Globus pallidus (tissue), 1 donor: ENCODE data around the gene EHBP1L1.
"Not testable (repeated sequence)": the region's sequence is repeated elsewhere in the genome, so short reads cannot be mapped to it uniquely, and the experiment has no call there.

Experiments used
- DNase-seq: peaks from one replicate; pipeline ENCODE4 v3.0.0-alpha.2; 2015; ENCODE audit warnings: low spot score

Gene EHBP1L1

DNA sequence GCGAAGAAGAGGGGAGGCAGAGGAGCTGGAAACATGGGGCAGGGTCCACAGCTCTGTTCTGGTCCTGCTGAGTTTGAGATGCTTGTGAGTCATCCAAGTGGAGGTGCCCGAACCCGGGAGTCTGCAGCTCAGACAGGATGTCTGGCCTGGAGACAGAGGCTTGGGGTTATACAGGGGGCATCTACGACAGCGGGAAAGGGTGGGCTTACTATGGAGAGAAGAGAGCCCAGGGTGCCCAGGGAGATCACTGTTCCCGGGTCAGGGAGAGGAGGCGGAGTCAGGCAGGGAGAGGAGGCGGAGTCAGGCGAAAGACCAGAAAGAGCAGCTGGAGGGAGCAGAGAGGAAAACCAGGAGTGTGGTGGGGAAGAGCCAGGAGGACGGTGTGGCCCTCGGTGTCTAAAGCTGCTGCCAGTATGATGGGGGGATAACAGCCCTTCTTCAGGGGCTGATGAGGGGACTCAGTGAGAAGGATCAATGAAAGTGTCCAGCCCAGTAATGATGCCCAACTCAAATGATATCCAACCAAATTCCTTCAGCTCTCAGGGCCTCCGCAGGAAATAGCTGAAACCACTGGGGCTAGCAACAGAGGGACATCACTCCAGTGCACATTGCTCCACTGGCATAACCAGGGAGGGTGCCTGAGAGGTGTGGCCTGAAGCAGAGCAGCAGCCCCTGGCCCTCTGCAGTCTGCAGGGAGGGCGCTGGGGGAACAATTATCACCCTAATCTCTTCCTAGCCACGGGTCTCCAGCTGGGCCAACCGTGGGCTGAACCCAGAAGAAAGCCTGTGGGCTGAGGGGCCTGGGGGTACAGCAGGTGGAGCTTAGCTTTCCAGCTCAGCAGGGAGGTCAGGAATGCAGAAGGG, 15.1 kb upstream of the EHBP1L1 start:
- DNase-seq = peak; percentile 74

DNA sequence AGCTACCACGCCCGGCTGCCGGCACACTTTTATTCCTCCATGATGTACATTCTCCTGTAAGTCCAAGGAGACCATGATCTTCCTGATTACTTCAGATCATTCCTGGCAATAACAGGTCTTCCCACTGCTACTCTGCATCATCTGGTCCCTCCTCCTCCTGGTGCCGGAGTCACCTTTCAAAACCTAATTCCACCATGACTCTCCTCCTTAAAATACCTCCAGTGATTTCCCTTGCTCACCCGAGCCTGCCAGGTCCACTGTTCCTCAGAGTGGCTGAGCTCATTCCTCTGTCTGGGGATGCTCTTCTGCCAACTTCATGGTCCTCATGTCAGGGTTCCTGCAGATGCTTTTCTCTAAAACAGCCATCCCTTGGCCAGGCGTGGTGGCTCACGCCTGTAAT, 13.8 kb upstream of the EHBP1L1 start:
- DNase-seq = no peak

DNA sequence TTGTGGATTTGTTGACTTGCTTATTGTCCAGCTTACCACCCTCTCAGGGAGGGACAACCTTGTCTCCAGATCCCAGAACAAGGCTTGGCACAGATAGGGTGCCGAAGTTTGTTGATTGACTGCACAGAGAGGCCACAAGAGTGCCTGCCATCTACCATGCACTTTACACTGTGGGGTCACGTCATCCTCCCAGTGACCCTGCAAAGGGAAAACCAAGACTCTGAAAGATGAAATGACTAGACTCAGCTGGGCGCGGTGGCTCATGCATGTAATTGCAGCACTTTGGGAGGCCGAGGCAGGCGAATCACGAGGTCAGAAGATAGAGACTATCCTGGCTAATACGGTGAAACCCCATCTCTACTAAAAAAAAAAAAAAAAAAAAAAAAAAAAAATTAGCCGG, 13.1 kb upstream of the EHBP1L1 start:
- DNase-seq = no peak

DNA sequence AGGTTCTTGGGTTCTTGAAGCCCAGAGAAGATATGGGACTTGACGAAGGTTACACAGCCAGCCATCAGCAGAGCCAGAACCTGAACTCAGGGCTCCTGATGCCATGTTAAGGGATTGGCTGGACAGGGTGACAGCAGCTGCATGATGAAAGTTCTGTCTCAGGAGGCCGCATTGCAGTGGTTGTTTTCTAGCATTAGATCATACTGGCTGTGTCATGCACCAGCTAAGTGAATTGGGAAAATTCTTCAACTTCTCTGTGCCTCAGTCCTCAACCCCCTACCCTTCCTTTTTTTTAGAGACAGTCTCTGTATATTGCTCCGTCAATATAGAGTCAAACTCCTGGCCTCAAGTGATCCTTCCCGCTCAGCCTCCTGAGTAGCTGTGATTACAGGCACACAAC, 12.3 kb upstream of the EHBP1L1 start:
- no peak for DNase-seq

DNA sequence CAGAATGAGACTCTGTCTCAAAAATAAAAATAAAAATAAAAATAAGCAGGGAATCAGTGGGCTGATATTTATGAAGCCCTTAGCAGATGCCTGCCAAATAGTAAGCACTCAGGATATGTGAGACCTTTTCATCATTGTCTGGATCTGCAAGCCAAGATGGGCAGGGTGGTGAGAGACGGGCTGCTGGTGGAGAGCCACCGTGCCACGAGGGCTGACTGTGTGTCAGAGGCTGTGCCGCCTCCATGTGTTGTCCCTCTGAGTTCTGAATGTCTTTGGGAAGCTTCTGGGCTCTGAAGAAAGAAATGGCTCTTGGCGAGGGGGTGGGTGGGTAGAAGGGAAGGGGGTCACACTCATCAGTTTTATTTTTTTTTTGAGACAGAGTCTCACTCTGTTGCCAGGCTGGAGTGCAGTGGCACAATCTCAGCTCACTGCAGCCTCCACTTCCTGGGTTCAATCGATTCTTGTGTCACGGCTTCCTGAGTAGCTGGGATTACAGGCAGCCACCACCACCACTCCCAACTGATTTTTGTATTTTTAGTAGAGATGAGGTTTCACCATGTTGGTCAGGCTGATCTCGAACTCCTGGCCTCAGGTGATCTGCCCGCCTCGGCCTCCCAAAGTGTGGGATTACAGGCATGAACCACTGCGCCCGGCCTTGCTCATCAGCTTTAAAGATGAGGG, 10.8 kb upstream of the EHBP1L1 start:
- not testable (repeated sequence) for DNase-seq

DNA sequence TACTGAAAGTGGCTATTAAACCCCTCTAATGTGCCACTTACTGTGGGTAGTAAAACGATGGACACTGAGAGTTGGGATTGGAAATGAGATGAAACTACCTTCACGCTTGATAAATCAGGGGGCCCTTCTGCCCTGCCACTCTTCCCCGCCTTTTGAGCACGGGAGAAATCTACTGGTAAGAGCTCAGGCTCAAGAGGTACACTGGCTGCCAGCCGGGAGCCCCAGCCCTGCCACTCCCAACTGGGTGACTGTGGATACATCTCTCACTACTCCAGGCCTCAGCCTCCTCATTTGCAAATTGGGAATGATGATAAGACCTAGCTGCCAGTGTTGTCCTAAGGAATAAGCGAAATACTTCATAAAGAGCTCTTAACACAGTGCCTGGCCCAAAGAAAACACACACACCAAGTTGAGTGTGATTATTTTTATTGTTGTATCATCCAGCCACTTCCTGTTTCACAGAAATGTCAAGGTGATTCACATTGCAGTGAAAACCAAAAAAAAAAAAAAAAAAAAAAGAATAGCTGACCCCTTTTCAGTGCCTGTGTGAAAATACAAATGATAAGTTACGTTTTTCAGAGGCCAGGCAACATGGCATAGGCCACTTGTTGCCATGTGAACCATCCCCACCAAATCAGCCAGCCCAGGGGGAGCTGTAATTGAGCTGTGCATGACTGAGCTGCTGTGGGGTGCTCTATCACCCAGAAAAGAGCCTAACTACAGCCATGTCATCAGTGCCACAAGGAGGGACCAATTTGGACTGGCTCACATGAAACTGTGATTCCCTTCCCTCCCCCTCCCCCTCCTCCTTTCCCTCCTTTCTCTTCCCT, 10.0 kb upstream of the EHBP1L1 start:
- no peak for DNase-seq

DNA sequence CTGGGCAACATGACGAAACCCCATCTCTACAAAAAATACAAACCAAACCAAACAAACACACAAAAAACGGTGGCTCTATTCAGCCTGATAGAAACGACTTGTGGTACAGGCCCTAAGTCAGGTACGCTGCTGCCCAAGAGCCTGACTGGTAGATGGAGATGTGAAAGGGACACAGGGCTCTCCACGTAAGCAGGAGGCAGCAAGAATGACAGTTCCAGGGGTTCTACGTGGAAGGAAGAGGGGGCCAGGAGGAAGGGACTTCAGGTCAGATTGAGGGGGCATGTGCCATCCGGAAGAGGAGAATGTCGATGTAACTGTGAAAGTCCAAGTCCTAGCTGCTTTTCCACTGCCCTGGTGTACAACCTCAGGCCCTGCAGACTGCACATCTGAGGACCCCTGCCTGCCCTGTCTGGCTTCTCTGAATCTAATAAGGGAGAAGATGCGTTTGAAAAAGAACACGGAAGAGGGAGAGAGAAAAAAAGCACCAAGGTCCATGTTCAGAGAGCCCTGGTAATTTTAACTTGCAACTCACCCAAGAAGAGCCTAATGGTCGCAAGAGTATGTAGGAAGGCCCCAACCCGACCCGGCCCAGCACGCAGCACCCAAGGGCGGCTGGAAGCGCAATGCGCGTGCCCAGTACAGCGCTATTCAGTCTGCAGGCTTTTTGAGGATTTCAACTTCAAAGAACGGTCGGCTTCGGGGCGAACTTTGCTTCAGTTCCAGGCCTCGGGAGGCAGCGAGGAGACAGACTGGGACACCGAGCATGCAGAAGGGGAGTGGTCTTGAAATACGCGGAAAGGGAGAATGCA, 6.5 kb upstream of the EHBP1L1 start:
- no peak for DNase-seq

DNA sequence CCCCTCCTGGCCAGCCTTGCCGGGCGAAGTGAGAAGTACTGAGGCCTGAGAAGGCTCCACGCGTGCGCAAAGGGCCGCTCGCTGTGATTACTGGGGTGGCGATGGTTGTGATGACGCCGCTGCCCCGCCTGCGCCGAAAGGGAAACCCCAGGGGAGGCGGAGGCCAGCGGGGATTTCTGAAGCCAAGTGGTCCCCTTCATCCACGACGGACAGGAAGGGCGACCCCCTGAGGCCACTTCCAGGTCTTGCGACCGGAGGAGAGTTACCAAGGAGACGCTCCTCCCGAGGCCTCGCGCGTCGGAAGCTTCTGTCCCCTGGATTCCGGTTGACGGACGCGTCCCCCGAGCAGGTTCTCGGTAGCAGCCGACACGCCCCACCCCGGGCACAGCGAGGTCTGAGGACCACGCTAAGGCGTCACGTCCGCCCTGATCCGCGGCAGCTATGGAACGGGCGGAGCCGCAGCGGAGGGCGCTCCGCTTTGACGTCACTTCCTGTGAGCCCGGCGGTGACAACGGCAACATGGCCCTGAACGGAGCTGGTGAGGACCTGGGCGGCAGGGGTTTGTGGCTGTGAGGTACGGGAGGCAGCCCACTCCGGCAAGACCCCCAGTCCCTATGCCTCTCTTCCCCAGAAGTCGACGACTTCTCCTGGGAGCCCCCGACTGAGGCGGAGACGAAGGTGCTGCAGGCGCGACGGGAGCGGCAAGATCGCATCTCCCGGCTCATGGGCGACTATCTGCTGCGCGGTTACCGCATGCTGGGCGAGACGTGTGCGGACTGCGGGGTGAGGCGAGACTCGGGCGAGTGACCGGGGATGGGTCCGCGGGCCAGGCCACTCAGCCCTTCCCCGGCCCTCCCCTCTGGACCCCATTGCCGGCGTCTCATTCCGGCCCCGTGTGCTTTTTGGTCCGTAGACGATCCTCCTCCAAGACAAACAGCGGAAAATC, 5.6 kb upstream of the EHBP1L1 start, which contains the start of gene ZNRD2:
ZNRD2 (plus strand) TSS at position 505 of the 946 bp plus-strand sequence; CDS start at position 520, 15 bp downstream.
- DNase-seq = peak; percentile 98

DNA sequence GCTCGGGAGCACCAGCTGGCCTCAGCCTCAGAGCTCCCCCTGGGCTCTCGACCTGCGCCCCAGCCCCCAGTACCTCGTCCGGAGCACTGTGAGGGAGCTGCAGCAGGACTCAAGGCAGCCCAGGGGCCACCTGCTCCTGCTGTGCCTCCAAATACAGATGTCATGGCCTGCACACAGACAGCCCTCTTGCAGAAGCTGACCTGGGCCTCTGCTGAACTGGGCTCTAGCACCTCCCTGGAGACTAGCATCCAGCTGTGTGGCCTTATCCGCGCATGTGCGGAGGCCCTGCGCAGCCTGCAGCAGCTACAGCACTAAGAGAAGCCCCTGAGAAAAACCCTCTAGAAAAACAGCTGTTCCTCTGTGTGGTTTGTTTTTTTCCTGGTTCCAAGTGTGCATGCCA, 4.4 kb upstream of the EHBP1L1 start:
- DNase-seq = no peak

DNA sequence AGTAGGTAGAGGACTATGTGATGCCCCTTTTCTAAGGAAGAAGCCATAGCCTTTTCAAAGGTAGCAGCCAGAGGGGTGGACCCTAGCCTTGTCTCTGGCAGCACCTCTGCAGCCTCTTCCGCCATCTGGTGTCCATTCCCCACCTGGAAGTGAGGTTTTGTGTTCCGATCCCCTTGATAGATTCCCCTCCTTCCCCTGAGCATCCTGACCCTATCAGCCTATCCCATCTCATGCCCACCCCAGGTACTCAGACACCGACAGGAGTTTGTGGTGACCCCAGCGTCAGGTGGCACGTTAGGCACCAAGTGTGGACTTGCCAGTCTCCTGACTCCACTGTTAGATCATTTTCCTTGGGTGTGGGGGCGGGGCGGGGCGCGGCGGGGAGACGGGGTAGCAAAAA, 3.9 kb upstream of the EHBP1L1 start:
- no peak for DNase-seq

DNA sequence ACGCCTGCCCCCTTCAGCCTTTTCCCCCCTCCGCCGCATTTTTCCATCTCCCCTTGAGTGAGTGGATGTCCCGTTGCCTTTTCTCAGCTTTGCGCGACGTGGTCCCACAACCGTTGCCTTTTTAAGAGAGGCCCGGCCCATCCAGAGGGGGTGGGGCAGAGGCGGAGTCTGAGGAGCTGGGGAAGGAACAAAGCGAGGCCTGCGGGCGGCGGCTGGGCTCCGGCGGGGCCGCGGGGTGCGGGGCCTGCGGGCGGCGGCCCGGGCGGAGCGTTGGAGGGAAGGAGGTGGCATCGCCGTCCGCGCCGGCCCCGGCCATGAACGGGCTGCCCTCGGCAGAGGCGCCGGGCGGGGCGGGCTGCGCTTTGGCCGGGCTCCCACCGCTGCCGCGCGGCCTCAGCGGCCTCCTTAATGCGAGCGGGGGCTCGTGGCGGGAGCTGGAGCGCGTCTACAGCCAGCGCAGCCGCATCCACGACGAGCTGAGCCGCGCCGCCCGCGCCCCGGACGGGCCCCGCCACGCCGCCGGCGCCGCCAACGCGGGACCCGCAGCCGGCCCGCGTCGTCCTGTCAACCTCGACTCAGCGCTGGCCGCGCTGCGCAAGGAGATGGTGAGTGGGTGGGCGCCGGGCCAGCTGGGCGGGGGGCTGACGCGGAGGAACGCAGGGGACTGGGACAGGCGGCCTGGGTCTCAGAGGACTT, 3.3 kb upstream of the EHBP1L1 start, which contains the start of gene FAM89B:
FAM89B (plus strand) TSS at position 183 of the 696 bp plus-strand sequence; CDS start at position 315, 132 bp downstream.
- peak; percentile 88 for DNase-seq

DNA sequence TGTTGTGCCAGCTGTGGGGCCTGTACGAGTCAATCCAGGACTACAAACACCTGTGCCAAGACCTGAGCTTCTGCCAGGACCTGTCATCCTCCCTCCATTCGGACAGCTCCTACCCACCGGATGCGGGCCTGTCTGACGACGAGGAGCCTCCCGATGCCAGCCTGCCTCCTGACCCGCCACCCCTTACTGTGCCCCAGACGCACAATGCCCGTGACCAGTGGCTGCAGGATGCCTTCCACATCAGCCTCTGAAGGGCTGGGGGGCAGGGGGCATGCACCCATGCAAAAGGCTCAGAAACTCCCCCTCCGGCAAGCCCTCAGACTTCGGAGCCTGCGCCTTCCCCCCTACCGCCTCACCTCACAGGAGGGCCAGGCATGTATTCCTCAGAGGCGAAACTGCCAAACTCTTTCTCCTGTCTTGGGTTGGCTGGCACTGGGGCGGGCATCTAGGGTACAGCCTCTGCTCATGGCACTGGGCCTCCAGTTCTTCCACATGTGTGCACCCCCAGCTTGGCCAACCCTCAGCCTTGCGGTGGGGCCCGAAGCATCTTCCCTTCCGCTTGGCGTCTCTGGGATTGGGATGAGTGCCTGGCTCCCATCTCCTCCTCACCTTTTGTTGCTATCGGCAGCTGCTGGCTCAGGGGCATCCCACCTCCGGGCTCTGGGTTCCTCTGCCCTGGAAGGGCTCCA, 2.3 kb upstream of the EHBP1L1 start:
- no peak for DNase-seq

DNA sequence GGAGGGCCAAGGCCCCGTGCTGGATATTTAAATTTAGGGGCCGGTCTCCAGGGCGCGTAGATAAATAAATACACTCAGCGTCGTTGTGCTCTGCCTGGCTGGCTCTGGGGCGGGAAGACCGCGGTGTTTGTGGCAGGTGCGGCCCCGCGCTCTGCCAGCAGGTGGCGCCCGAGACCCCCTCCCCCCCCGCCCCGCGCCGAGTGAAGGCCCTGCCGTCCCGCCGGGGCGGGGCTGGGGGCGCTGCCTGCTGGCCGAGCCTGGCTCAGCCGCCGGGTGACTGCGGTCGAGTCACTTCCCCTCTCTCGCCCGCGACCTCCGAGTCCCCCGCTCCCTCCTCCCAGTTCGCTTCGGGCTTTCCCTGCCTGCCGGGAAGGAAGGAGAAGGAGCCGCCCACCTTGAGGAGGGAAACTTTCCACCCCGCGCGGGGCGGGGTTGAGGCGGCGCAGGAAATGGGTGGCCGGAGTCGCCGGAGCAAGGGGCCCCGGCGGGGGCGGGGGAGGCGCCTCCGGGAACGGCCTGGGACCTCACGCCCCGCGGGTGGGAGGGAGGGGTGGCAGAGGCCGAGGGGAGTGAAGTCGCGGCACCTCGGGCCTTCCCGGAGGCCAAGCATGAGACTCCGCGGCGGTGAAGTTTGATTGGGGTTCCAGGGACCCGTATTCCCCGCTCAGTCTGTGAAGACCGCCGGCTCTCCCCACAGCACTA, 1.6 kb upstream of the EHBP1L1 start:
- DNase-seq = peak; percentile 70

DNA sequence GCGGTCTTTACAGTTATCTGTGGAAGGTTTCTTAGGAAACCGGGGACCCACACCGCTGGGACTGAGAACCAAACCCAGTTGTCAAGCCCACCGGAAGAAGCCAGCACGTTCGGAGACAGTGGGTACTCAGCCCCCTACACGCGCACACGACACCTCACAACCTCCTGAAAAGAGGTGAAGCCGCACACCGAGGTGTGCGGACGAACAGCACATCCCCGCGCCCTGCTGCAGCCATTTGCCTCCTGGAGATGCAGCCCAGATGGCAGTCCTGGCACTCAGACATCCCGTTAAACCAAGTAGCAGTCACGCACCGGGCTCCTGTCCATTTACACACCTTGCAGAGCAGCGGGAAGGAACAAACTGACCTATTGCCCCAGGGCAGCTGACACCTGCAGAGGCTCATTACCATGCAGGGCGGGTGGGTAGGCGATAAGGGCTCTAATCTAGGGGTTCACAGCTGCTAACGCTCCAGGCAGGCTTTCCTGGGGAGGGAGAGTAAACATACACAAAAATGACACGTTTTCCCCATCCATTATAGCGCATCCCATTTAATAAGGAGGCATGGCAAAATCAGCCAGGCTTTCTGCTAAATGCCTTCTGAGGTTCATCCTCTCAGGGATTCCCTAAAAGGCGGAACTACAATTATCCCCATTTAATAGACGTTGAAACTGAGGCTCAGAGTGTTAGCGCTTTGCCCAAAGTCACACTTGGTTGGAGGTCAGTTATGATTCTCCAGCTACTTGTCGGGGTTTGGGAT, 864 bp upstream of the EHBP1L1 start:
- no peak for DNase-seq

DNA sequence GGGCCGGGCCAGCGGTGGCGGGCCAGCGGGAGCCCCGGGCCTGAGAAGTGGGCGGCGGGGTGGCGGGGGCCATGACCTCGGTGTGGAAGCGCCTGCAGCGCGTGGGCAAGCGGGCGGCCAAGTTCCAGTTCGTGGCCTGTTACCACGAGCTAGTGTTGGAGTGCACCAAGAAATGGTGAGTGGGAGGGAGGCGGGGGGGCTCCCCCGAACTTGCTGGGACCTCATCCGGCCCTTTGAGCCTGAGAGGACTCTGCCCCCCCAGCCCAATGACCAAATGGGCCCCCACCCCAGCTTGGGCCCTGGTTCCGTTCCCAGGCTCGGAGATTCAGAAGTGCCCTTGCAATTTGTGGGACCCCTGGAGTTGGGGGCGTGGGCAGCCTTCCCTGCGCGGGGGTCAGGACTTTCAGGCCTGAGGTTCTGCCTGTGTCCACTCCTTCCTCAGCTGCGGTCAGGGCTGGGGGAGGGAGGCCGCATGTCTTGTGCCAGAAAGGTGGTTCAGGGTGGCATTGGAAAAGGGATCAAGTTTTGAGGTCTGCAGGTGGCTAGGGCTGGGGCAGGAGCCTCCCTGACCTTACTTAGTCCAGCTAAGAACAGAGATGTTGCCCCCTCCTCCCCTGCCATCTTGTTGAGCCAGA, 496 bp downstream of the EHBP1L1 start:
- DNase-seq = no peak

DNA sequence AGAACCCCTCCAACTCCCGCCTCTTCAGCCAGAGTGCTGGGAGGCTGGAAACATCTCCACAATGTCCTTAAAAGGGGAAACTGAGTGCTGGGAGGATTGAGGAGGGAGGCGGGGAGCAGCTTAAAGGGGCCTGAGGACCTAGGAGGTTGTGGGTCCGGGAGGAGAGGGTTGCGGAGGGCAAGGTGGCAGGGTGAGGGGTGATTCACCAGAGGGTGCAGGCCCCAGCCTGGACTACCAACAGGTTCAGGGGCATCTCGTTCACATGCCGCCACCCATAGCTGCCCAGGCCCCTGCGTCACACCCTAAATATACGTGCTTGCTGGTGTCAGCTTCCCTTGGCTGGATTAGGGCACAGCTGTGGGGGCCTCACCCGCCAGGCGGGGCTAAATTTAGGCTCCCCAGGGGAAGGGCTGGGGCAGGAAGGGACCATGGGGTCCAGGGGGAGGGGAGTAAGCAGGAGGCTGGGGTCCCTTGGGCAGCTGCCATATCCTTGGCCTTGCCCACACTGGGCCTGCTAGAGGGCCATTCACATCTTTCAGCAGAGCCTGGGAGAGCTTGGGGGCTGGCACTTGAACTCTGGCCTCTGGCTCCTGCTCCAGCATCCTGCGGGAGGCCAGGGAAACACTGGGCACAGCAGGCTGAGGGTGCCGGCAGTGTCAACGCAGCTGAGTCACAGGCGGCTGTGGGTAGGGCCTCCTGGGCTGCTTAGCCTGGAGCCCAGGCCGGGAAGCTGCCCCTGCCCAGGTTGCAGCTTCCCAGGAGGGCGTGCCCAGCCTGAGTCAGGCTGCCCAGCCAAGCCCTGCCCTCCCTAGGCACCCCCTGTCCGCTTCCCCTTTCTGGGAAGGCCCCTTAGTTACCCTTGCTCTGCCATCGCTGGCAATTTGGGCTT, 1.3 kb downstream of the EHBP1L1 start:
- no peak for DNase-seq
